ENCODE data around the gene AFF3. TPM values are rescaled to one million over a fixed set of nuclear protein-coding genes. Genes with fewer than 3 reads are reported as not detected.

The AFF3 gene
- total and polyA plus RNA-seq, 2 of the 4 experiments (the other 2 are of a cell fraction), result 12.9 to 14.3 TPM

DNA sequence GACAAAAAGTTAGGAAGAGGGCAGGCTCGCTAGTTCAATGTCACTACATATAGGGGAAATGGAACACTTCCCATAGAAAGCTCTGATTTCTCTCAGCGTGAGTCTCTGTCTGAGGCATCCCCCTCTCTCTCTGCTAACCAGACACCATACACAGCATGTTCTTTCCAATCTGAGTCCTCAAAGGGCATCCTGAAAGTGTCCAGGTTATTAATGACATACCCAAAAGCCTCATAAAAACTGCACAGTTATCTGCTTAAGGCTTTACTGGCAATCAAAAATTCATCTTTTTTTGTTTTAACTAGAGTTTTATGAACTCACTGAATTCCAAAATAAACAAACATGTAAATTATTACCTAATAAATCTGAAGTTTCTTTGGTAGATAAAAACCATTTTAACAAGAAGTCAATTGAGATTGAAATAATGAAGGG is 137.4 kb downstream of the AFF3 start:
- no peak overlapping the region for H3K4me2 ChIP-seq (ENCODE audit: low read depth, low read length)
- H2AK9ac ChIP-seq (replicated peaks; ENCODE audit: low read depth, low read length, poor library complexity), result no peak overlapping the region
- H3K56ac ChIP-seq (ENCODE audit: extremely low read depth, insufficient read depth, low read length), result no peak overlapping the region
- peak overlapping the region; percentile 50 for H2BK120ac ChIP-seq (ENCODE audit: low read depth, low read length)
- H2BK5ac ChIP-seq (ENCODE audit: low read depth, low read length, poor library complexity, severe bottlenecking), result peak overlapping the region; percentile 10
- H3K9ac ChIP-seq (ENCODE audit: low read depth, low read length), result no peak overlapping the region
- H3K23ac ChIP-seq (ENCODE audit: low read depth, low read length), result no peak overlapping the region
- H3K9me3 ChIP-seq (ENCODE audit: control insufficient read depth, insufficient read depth, low read length), result no peaks in the 10 kb centered on the region
- peak overlapping the region; percentile 30 for H3K18ac ChIP-seq (ENCODE audit: low read depth, low read length)
- ATAC-seq (ENCODE audit: low read depth) (no peak), DNase-seq (no peak)
- in situ Hi-C loops (cut with MboI; ENCODE audit: low sequenced_read_pairs) (no loop called here), intact Hi-C loops (cut with micrococcal nuclease) (no loop called here), dilution Hi-C loops (cut with HindIII; ENCODE audit: low sequenced_read_pairs, unreplicated experiment) (no loop called here)
- H3K4me1 ChIP-seq (ENCODE audit: control insufficient read depth, insufficient read depth, low read length), result peaks cover 13% of the 10 kb centered on the region
- H4K20me1 ChIP-seq (ENCODE audit: insufficient read depth, low read length), result no peaks in the 10 kb centered on the region
- H3K4ac ChIP-seq (ENCODE audit: low read depth, low read length), result peak overlapping the region; percentile 42; the same call in 1 of the 2 replicates
- H3K14ac ChIP-seq (replicated peaks; ENCODE audit: low read depth, low read length), result peak overlapping the region; percentile 34; the same call in 1 of the 2 replicates
- peaks cover 41% of the 10 kb centered on the region for H3K36me3 ChIP-seq (ENCODE audit: control insufficient read depth, insufficient read depth, low read length)
- H3K4me3 ChIP-seq (ENCODE audit: insufficient read depth, low read depth, low read length), result no peak overlapping the region
- no CpG with 5 or more reads among the region's 2 CpGs for WGBS, 2 experiments (ENCODE audit: extremely low coverage in 2 of 2, insufficient read length in 1 of 2)
- peak overlapping the region; percentile 31 for H4K91ac ChIP-seq (ENCODE audit: insufficient read depth, low read depth, low read length)
- peaks cover 3 to 20% of the 10 kb centered on the region in 2 experiments; a peak in 2 of 4 replicates for H3K79me1 ChIP-seq (ENCODE audit: low read depth in 1 of 2, low read length in 2 of 2)
- TF ChIP-seq NFE2L2 (IDR thresholded peaks at IDR 0.05; ENCODE audit: low read depth, low read length) (no peak), SMC3 (IDR thresholded peaks at IDR 0.05; ENCODE audit: low read depth, low read length) (no peak), POLR2A (IDR thresholded peaks at IDR 0.05; ENCODE audit: low read depth, low read length) (no peak), RAD21 (IDR thresholded peaks at IDR 0.05; ENCODE audit: low read length) (no peak), ELK1 (IDR thresholded peaks at IDR 0.05; ENCODE audit: borderline replicate concordance, low read depth, low read length) (no peak), BHLHE40 (IDR thresholded peaks at IDR 0.05; ENCODE audit: low read depth, low read length) (no peak), MXI1 (IDR thresholded peaks at IDR 0.05; ENCODE audit: borderline replicate concordance, low read depth, low read length) (no peak), CHD1 (IDR thresholded peaks at IDR 0.05; ENCODE audit: low read depth, low read length) (no peak)
- TF ChIP-seq, protein P1, sequence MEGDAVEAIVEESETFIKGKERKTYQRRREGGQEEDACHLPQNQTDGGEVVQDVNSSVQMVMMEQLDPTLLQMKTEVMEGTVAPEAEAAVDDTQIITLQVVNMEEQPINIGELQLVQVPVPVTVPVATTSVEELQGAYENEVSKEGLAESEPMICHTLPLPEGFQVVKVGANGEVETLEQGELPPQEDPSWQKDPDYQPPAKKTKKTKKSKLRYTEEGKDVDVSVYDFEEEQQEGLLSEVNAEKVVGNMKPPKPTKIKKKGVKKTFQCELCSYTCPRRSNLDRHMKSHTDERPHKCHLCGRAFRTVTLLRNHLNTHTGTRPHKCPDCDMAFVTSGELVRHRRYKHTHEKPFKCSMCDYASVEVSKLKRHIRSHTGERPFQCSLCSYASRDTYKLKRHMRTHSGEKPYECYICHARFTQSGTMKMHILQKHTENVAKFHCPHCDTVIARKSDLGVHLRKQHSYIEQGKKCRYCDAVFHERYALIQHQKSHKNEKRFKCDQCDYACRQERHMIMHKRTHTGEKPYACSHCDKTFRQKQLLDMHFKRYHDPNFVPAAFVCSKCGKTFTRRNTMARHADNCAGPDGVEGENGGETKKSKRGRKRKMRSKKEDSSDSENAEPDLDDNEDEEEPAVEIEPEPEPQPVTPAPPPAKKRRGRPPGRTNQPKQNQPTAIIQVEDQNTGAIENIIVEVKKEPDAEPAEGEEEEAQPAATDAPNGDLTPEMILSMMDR (conservative IDR thresholded peaks at IDR 0.05; ENCODE audit: low read depth, low read length), result no peak
- ChIA-PET POLR2A (ENCODE audit: unreplicated experiment) (no interaction called here), CTCF (no interaction called here)
- H2BK15ac ChIP-seq (ENCODE audit: low read depth, low read length), result peak overlapping the region; percentile 45; the same call in 1 of the 3 replicates
- H2AK5ac ChIP-seq (ENCODE audit: low read depth, low read length), result no peak overlapping the region
- peak overlapping the region in 1 of 2 experiments; percentile 20; a peak in 1 of 4 replicates for H4K8ac ChIP-seq (ENCODE audit: low read depth in 2 of 2, low read length in 2 of 2)
- peak overlapping the region; percentile 47 for H2BK20ac ChIP-seq (ENCODE audit: low read depth, low read length)
- peak overlapping the region; percentile 14 for H4K5ac ChIP-seq (ENCODE audit: low read depth, low read length)
- H3K9me1 ChIP-seq (ENCODE audit: insufficient read depth, low read length), result peaks cover 8% of the 10 kb centered on the region
- H2AFZ ChIP-seq (replicated peaks; ENCODE audit: low read length, poor library complexity), result no peak overlapping the region
- peak overlapping the region; percentile 36; the same call in 1 of the 2 replicates for H3K27ac ChIP-seq (ENCODE audit: insufficient read depth, low read length)
- no peaks in the 10 kb centered on the region for H3K27me3 ChIP-seq (ENCODE audit: control insufficient read depth, insufficient read depth, low read length)
- BruUV-seq (replicated peaks), result no TSS peak

Data from IMR-90 (cell line).